A549 (cell line): Measurements from ENCODE around the gene PTPRD. TPM values are rescaled to one million over a fixed set of nuclear protein-coding genes. Genes with fewer than 3 reads are reported as not detected.

Experiments used
- ATAC-seq, 2 experiments: fragments of 200-7000 bp in 1 of 2; fragments of >200 bp in 1 of 2; cut with Nextera tagmentation in 1 of 2; cut with Tn5 transposase in 1 of 2; 3 replicates each; pipeline versions ENCODE4 v1.8.0 to v1.9.1; 2018 to 2020; ENCODE audit warnings: mild to moderate bottlenecking in 1 of 2, moderate library complexity in 1 of 2
- CTCF ChIA-PET: fragments of 300-600 bp; sonication (Branson Sonifier 250); formaldehyde crosslinking; extraction: SDS; loops from one replicate; lab custom pipeline; 2021; ENCODE audit warnings: antibody characterized with exemption, inconsistent platforms; lab: Yijun Ruan, JAX
- POLR2A ChIA-PET: fragments of 350-600 bp; formaldehyde crosslinking; extraction: SDS; loops from one replicate; lab custom pipeline; 2021; ENCODE audit warnings: antibody characterized with exemption, inconsistent platforms; lab: Yijun Ruan, JAX
- DNase-seq, 2 experiments: peaks; one replicate each; pipeline versions ENCODE4 v3.0.0 to v3.0.0-alpha.2; 2011 to 2016; ENCODE audit warnings: low read depth in 1 of 2, low spot score in 1 of 2
- FAIRE-seq: peaks from 2 replicates; lab custom pipeline; 2011; peaks lifted over from hg19 to GRCh38; lab: Jason Lieb, UNC
- H3K27ac ChIP-seq, 2 experiments: fragments of >200 bp; sonication (Bioruptor Twin); formaldehyde crosslinking; 3 replicates each; pipeline ENCODE4 v1.5.1; 2016 to 2017
- H3K4me1 ChIP-seq: fragments of >200 bp; sonication (Bioruptor Twin); formaldehyde crosslinking; 3 replicates; pipeline ENCODE4 v1.6.1; 2016
- H3K4me2 ChIP-seq: fragments of >200 bp; sonication (Bioruptor Twin); formaldehyde crosslinking; 3 replicates; pipeline ENCODE4 v1.6.1; 2016
- H3K4me3 ChIP-seq: fragments of >200 bp; sonication (Bioruptor Twin); formaldehyde crosslinking; 3 replicates; pipeline ENCODE4 v1.5.1; 2016
- H3K9me3 ChIP-seq: fragments of >200 bp; sonication (Bioruptor Twin); formaldehyde crosslinking; 3 replicates; pipeline ENCODE4 v1.6.1; 2016
- BHLHE40 ChIP-seq: IDR thresholded peaks from 2 replicates; pipeline ENCODE4 v1.6.1; 2012; ENCODE audit warnings: low read depth, low read length, inconsistent platforms
- CHD2 ChIP-seq: fragments of 150-350 bp; IDR thresholded peaks from 2 replicates; pipeline ENCODE4 v1.6.1; 2014; ENCODE audit warnings: low read length; ENCODE audit not compliant: partially characterized antibody
- GATA3 ChIP-seq: IDR thresholded peaks from 2 replicates; pipeline ENCODE4 v1.6.1; 2012; ENCODE audit warnings: borderline replicate concordance
- HOXB5 ChIP-seq: fragments of 250-450 bp; sonication (Bioruptor Pico); IDR thresholded peaks from 2 replicates; pipeline ENCODE4 v1.5.0; 2020; ENCODE audit warnings: mild to moderate bottlenecking, moderate library complexity
- JUN ChIP-seq, 2 experiments: fragments of >200 bp; sonication (Bioruptor Twin); formaldehyde crosslinking; IDR thresholded peaks; 2 replicates in 1 of 2; 3 replicates in 1 of 2; pipeline ENCODE4 v1.6.1; 2016 to 2017
- JUNB ChIP-seq: fragments of >200 bp; sonication (Bioruptor Twin); formaldehyde crosslinking; IDR thresholded peaks from 2 replicates; pipeline ENCODE4 v1.6.1; 2016
- MAFK ChIP-seq: fragments of 450-650 bp; IDR thresholded peaks from 2 replicates; pipeline ENCODE4 v1.6.1; 2014; ENCODE audit not compliant: partially characterized antibody
- MAZ ChIP-seq: fragments of 150-350 bp; IDR thresholded peaks from 2 replicates; pipeline ENCODE4 v1.6.1; 2014; ENCODE audit warnings: antibody characterized with exemption, low read depth, low read length, borderline replicate concordance
- NPAS2 ChIP-seq: fragments of 250-450 bp; sonication (Bioruptor Pico); IDR thresholded peaks from 2 replicates; pipeline ENCODE4 v1.8.0; 2022; ENCODE audit warnings: mild to moderate bottlenecking, moderate library complexity, borderline replicate concordance
- NR3C1 ChIP-seq: fragments of >200 bp; sonication (Bioruptor Twin); formaldehyde crosslinking; IDR thresholded peaks from 3 replicates; pipeline ENCODE4 v1.6.1; 2017
- PHF8 ChIP-seq: fragments of 200-600 bp; sonication (generic); IDR thresholded peaks from 2 replicates; pipeline ENCODE4 v1.6.1; 2016; ENCODE audit warnings: low read depth, mild to moderate bottlenecking, antibody characterized with exemption, moderate library complexity, borderline replicate concordance
- POLR2A ChIP-seq: IDR thresholded peaks from 2 replicates; pipeline ENCODE4 v1.6.1; 2012; ENCODE audit warnings: mild to moderate bottlenecking, low read length
- RARB ChIP-seq: fragments of 250-450 bp; sonication (Bioruptor Pico); IDR thresholded peaks from 2 replicates; pipeline ENCODE4 v1.8.0; 2021; ENCODE audit warnings: mild to moderate bottlenecking, moderate library complexity
- RNF2 ChIP-seq: fragments of 200-600 bp; sonication (generic); IDR thresholded peaks from 2 replicates; pipeline ENCODE4 v1.6.1; 2016; ENCODE audit warnings: low read depth, mild to moderate bottlenecking, antibody characterized with exemption, moderate library complexity, borderline replicate concordance
- SMC3 ChIP-seq: fragments of >200 bp; sonication (Bioruptor Twin); formaldehyde crosslinking; IDR thresholded peaks from 3 replicates; pipeline ENCODE4 v1.6.1; 2018; ENCODE audit warnings: inconsistent platforms
- SREBF2 ChIP-seq: fragments of 450-650 bp; IDR thresholded peaks from 2 replicates; pipeline ENCODE4 v1.6.1; 2014; ENCODE audit warnings: mild to moderate bottlenecking, moderate library complexity
- TFCP2L1 ChIP-seq: fragments of 250-450 bp; sonication (Bioruptor Pico); IDR thresholded peaks from 2 replicates; pipeline ENCODE4 v1.5.0; 2021; ENCODE audit warnings: mild to moderate bottlenecking
- ZC3H11A ChIP-seq: fragments of 450-650 bp; IDR thresholded peaks from 2 replicates; pipeline ENCODE4 v1.6.1; 2014; ENCODE audit warnings: antibody characterized with exemption, mild to moderate bottlenecking
- ZFP36 ChIP-seq: fragments of 450-650 bp; IDR thresholded peaks from 2 replicates; pipeline ENCODE4 v1.6.1; 2014; ENCODE audit warnings: borderline replicate concordance; ENCODE audit not compliant: partially characterized antibody
- ZNF302 ChIP-seq: fragments of 250-450 bp; sonication (Bioruptor Pico); IDR thresholded peaks from 2 replicates; pipeline ENCODE4 v1.9.0; 2021; ENCODE audit warnings: inconsistent platforms, mild to moderate bottlenecking, moderate library complexity
- ZSCAN20 ChIP-seq: fragments of 250-450 bp; sonication (Bioruptor Pico); IDR thresholded peaks from 2 replicates; pipeline ENCODE4 v1.8.0; 2022; ENCODE audit warnings: mild to moderate bottlenecking, moderate library complexity
- WGBS: methylation state at CpG from one replicate; pipeline ENCODE4 v1.1.6; 2017; ENCODE audit errors: missing lambda C conversion rate; 5-methylcytosine and 5-hydroxymethylcytosine counted together
- polyA plus RNA-seq, 4 experiments: library from polyadenylated mRNA; depleted of rRNA in 3 of 4; stranded (reverse); fragments of >200 nt; fragmentation: RNase III in 1 of 4; extraction: RNeasy Plus Mini Kit Qiagen cat#74134 plus additional on column Dnase treatment in 1 of 4; gene quantifications; 2 replicates in 3 of 4; 3 replicates in 1 of 4; pipeline ENCODE4 v1.2.3, GENCODE V29; 2011 to 2017
- TF ChIP-seq, protein P1 (sequence below): IDR thresholded peaks from 2 replicates; pipeline ENCODE4 v1.6.1; 2012
- TF ChIP-seq, protein P2 (sequence below): fragments of 150-350 bp; IDR thresholded peaks from 2 replicates; pipeline ENCODE4 v1.6.1; 2014; ENCODE audit warnings: low read depth, mild to moderate bottlenecking, low read length

The PTPRD gene
- polyA plus RNA-seq, 2 of the 4 experiments (the other 2 are of a cell fraction), result 0.39 to 1.3 TPM

DNA sequence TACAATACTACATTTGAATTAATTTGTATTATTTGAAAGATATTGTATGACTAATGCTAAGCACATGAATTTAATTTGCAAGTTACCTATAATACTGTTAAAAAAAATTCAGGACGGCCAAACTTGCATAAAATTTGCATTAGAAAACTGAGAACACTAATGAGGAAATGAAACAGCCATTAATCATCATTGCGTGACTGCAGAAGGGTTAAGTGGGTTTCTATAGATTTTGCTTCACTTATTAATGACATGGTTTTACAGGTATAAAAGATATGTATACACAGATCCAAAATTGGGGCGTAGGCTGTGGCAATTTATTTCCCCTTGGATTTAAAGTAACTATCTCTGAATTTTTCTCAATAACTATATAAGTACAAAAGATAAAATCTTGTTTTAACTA is 882.6 kb downstream of the PTPRD start:
- CTCF ChIA-PET, result no interaction called here

DNA sequence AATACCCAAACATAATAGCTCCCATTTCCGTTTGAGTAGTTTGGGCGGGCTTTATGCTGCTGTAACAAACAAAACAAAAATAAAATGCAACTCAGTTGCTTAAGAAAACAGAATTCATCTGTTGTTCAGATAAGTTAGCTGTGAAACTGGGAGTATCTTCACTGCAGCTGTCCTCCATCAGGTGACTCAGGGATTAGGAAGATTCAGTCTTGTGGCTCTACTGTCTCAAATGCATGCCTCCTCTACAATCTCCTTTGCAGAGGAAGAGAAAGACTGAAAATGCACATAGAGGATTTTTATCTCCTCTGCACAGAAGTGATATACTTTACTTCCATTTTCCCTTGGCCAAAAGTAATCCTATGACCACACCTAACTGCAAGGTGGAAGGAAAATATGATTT is 883.7 kb downstream of the PTPRD start:
- CTCF ChIA-PET, result no interaction called here
- 13% methylated on average over 2 of the region's 2 CpGs for WGBS

More for the DNA sequence above, 882.6 kb downstream of the PTPRD start:
- DNase-seq, result no peak
- H3K4me1 ChIP-seq, result no peaks in the 10 kb centered on the region
- H3K9me3 ChIP-seq, result no peaks in the 10 kb centered on the region
- POLR2A ChIA-PET, result no interaction called here
- H3K4me3 ChIP-seq, result no peak overlapping the region
- H3K27ac ChIP-seq, result no peak overlapping the region
- H3K4me2 ChIP-seq, result no peak overlapping the region
- FAIRE-seq, result no peak
- no peak for ATAC-seq
- TF ChIP-seq JUN (IDR thresholded peaks at IDR 0.05), result no peak
- TF ChIP-seq, protein P1, sequence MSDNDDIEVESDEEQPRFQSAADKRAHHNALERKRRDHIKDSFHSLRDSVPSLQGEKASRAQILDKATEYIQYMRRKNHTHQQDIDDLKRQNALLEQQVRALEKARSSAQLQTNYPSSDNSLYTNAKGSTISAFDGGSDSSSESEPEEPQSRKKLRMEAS, result no peak
- TF ChIP-seq ZNF302 (CRISPR knock-in tag), result no peak
- TF ChIP-seq HOXB5, result no peak
- TF ChIP-seq, protein P2, sequence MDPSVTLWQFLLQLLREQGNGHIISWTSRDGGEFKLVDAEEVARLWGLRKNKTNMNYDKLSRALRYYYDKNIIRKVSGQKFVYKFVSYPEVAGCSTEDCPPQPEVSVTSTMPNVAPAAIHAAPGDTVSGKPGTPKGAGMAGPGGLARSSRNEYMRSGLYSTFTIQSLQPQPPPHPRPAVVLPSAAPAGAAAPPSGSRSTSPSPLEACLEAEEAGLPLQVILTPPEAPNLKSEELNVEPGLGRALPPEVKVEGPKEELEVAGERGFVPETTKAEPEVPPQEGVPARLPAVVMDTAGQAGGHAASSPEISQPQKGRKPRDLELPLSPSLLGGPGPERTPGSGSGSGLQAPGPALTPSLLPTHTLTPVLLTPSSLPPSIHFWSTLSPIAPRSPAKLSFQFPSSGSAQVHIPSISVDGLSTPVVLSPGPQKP, result no peak
- TF ChIP-seq RNF2, result no peak
- TF ChIP-seq, all 56 proteins: peak for 0
- WGBS, result under 1% methylated on average over 3 of the region's 3 CpGs

DNA sequence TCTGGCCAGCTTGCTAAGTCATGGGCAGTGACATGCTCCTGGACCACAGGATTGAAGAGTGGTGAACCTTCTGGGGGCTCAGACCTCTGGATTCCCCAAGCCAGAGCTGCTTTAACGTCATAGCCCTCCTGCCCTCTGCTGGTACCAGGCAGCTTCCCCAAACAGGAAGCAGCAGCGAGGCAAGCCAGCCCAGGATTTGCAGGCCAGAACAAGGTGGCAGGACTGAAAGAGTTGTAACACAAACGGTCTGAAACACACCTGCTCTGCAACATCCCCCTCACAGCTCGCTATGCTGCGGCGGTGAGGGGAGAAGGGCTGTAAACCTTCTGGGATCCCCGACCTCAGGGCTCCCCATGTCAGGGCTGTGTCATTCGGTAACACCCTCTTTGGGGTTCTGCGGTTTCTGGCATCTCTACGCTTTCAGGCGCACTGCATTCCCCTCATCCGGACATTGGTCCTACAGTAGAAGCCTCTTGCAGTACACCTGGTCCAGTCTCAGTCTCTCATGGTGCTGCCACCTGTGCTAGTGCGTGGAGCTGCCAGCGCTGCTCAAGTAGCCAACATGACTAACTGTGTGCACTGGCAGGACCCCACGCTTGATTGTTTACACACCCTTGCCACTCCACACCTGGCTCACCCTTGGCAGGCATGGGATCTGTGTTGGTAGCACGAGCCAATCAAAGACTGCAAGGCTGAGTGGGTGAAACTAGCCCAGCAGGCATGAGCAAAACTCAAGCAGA is 893.3 kb downstream of the PTPRD start:
- H3K4me2 ChIP-seq, result no peak overlapping the region
- ATAC-seq (no peak), FAIRE-seq (no peak), DNase-seq (no peak)
- H3K27ac ChIP-seq, result no peak overlapping the region
- TF ChIP-seq MAZ, result no peak
- TF ChIP-seq ZSCAN20, result no peak
- TF ChIP-seq MAFK, result no peak
- no peak for TF ChIP-seq CHD2
- TF ChIP-seq SMC3, result no peak
- TF ChIP-seq ZFP36, result no peak
- TF ChIP-seq BHLHE40, result no peak
- no peak for TF ChIP-seq ZC3H11A
- no peak for TF ChIP-seq NPAS2
- TF ChIP-seq JUNB, result no peak
- TF ChIP-seq SREBF2, result no peak
- no peak for TF ChIP-seq NR3C1
- no peak for TF ChIP-seq ZNF302 (CRISPR knock-in tag)
- H3K4me3 ChIP-seq, result no peak overlapping the region
- H3K9me3 ChIP-seq, result peaks cover 3% of the 10 kb centered on the region; the same call in 1 of the 3 replicates
- ChIA-PET CTCF (no interaction called here), POLR2A (no interaction called here)
- WGBS, result 19% methylated on average over 15 of the region's 16 CpGs
- no peaks in the 10 kb centered on the region for H3K4me1 ChIP-seq

More for the DNA sequence above, 883.7 kb downstream of the PTPRD start:
- TF ChIP-seq PHF8 (no peak), TFCP2L1 (CRISPR knock-in tag) (no peak), POLR2A (no peak), ZC3H11A (no peak), GATA3 (no peak), RARB (no peak)
- no peak overlapping the region for H3K4me3 ChIP-seq
- ATAC-seq (no peak), DNase-seq (no peak), FAIRE-seq (no peak)
- no peaks in the 10 kb centered on the region for H3K4me1 ChIP-seq
- no peaks in the 10 kb centered on the region for H3K9me3 ChIP-seq
- H3K27ac ChIP-seq, result no peak overlapping the region
- POLR2A ChIA-PET, result no interaction called here
- no peak overlapping the region for H3K4me2 ChIP-seq
